ENCODE data around the gene EPB41L2.

EPB41L2 gene

DNA sequence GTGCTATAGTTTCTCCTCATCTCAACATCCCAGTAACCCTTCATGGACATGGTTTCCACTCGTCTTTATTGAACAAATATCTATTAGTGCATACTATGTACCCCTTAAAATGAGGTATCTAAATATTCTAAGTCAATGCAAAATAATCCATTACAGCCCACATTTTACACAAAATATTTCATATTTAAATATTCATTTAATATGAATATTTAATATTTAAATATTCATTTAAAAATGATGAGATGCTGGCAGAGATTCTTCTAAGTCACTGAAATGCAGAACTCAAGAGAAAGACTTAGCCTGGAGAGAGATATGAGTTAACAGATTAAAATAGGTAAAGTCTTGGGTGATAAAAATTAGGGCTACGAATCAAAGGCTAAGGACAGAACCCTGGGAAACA lies 17.9 kb downstream of the EPB41L2 start:
- H3K4me1 ChIP-seq (ENCODE audit: control insufficient read depth, insufficient read depth, low read length): peaks cover 17% of the 10 kb centered on the region
- no peak overlapping the region for H3K9ac ChIP-seq (ENCODE audit: low read depth, low read length)
- no peak overlapping the region for H3K4me3 ChIP-seq (ENCODE audit: low read length)
- H3K36me3 ChIP-seq (ENCODE audit: insufficient read depth, low read length): no peaks in the 10 kb centered on the region
- no peaks in the 10 kb centered on the region for H3K9me3 ChIP-seq (replicated peaks; ENCODE audit: low read length)
- H3K4me2 ChIP-seq (ENCODE audit: low read length): no peak overlapping the region
- H3K27me3 ChIP-seq (ENCODE audit: control insufficient read depth, insufficient read depth, low read length): no peaks in the 10 kb centered on the region

DNA sequence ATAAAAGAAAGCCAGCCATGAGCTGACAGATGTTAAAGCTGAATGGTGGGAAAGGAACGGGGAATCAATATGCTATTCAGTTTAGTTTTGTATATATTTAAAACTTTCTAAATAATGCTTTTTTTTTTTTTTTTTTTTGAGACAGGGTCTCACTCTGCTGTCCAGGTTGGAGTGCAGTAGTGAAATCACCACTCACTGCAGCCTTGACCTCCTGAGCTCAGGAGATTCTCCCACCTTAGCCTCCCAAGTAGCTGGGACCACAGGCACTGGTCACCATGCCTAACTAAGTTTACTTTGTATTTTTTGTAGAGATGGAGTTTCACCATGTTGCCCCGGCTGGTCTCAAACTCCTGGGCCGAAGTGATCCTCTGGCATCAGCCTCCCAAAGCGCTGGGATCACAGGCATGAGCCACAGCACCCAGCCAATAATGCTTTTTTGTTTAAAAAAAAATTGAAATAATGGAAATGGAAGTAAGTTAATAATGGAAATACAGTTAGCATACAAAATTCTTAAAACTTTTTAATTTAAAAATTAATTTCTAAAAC lies 19.1 kb downstream of the EPB41L2 start:
- Histone ChIP-seq H3K4me3 (ENCODE audit: low read length) (no peak overlapping the region), H3K4me2 (ENCODE audit: low read length) (no peak overlapping the region), H3K36me3 (ENCODE audit: insufficient read depth, low read length) (no peaks in the 10 kb centered on the region), H3K4me1 (ENCODE audit: control insufficient read depth, insufficient read depth, low read length) (peaks cover 23% of the 10 kb centered on the region), H3K27me3 (ENCODE audit: control insufficient read depth, insufficient read depth, low read length) (no peaks in the 10 kb centered on the region), H3K9me3 (replicated peaks; ENCODE audit: low read length) (no peaks in the 10 kb centered on the region), H3K9ac (ENCODE audit: low read depth, low read length) (no peak overlapping the region)

- Histone ChIP-seq H3K27me3 (ENCODE audit: control insufficient read depth, insufficient read depth, low read length) (no peaks in the 10 kb centered on the region), H3K4me3 (ENCODE audit: low read length) (no peak overlapping the region), H3K9ac (ENCODE audit: low read depth, low read length) (no peak overlapping the region), H3K4me1 (ENCODE audit: control insufficient read depth, insufficient read depth, low read length) (peaks cover 34% of the 10 kb centered on the region), H3K36me3 (ENCODE audit: insufficient read depth, low read length) (no peaks in the 10 kb centered on the region), H3K4me2 (ENCODE audit: low read length) (no peak overlapping the region), H3K9me3 (replicated peaks; ENCODE audit: low read length) (no peaks in the 10 kb centered on the region)
These were observed 20.4 kb downstream of the EPB41L2 start for GRCh38 chr6:131042664-131043063.

DNA sequence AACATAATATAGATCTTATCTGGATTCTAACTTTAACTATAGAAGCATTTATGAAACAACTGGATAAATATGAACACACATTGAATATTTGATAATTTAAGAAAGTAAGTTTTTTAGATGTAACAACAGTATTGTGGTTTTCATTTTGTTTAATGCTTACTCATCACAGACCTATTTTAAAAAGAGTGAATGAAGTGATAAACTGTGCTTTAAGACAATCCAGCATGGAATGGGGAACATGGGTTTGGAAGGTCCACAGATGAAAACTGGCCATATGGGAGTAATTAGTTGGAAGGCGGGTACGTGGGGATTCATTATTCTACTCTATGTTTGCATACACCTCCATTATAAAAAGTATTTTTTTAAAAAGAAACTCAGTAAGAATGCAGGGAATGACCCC lies 21.2 kb downstream of the EPB41L2 start:
- no peaks in the 10 kb centered on the region for H3K36me3 ChIP-seq (ENCODE audit: insufficient read depth, low read length)
- no peaks in the 10 kb centered on the region for H3K9me3 ChIP-seq (replicated peaks; ENCODE audit: low read length)
- no peak overlapping the region for H3K9ac ChIP-seq (ENCODE audit: low read depth, low read length)

DNA sequence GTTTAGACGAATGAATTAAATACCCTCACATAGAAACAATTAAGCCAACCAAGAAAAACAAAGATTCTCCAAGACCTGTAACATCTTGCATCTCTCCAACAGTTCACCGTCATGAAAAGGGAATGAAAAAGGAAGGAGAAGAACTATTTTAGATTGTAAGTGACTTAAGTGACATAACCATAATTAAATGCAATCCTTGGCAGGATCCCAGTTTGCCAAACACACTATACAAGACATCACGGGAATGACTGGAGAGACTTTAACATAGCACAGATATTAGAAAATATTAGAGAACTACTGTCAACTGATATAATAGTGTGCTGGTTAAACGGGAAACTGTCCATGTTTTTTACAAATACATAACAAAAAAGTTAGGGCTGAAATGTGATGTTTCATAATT lies 22.2 kb downstream of the EPB41L2 start:
- Histone ChIP-seq H3K4me3 (ENCODE audit: low read length) (no peak overlapping the region), H3K4me1 (ENCODE audit: control insufficient read depth, insufficient read depth, low read length) (peaks cover 34% of the 10 kb centered on the region), H3K36me3 (ENCODE audit: insufficient read depth, low read length) (no peaks in the 10 kb centered on the region), H3K9me3 (replicated peaks; ENCODE audit: low read length) (no peaks in the 10 kb centered on the region), H3K27me3 (ENCODE audit: control insufficient read depth, insufficient read depth, low read length) (no peaks in the 10 kb centered on the region), H3K9ac (ENCODE audit: low read depth, low read length) (no peak overlapping the region), H3K4me2 (ENCODE audit: low read length) (no peak overlapping the region)

More for the DNA sequence above, 21.2 kb downstream of the EPB41L2 start:
- Histone ChIP-seq H3K4me3 (ENCODE audit: low read length) (no peak overlapping the region), H3K4me2 (ENCODE audit: low read length) (peak overlapping the region; percentile 17), H3K27me3 (ENCODE audit: control insufficient read depth, insufficient read depth, low read length) (no peaks in the 10 kb centered on the region), H3K4me1 (ENCODE audit: control insufficient read depth, insufficient read depth, low read length) (peaks cover 34% of the 10 kb centered on the region)

DNA sequence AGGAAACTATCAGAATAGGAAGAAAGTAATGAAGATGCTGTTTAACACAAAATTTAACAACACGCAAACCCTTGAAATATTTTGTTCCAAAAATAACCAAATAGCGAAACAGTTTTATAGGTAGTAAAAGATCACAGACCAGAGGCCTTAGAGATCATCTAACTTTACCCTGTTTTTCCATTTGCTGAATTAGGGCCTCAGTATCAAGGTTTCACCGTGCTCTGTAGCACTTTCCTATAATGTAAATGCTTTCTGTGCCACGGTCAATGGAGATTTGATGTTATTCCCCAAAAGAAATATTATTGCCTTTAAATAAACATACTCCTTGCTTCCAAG lies 23.7 kb downstream of the EPB41L2 start:
- H3K4me1 ChIP-seq (ENCODE audit: control insufficient read depth, insufficient read depth, low read length): peaks cover 34% of the 10 kb centered on the region
- H3K36me3 ChIP-seq (ENCODE audit: insufficient read depth, low read length): no peaks in the 10 kb centered on the region
- H3K4me2 ChIP-seq (ENCODE audit: low read length): peak overlapping the region; percentile 73
- no peaks in the 10 kb centered on the region for H3K9me3 ChIP-seq (replicated peaks; ENCODE audit: low read length)
- H3K27me3 ChIP-seq (ENCODE audit: control insufficient read depth, insufficient read depth, low read length): no peaks in the 10 kb centered on the region
- H3K4me3 ChIP-seq (ENCODE audit: low read length): peak overlapping the region; percentile 36
- H3K9ac ChIP-seq (ENCODE audit: low read depth, low read length): peak overlapping the region; percentile 44

DNA sequence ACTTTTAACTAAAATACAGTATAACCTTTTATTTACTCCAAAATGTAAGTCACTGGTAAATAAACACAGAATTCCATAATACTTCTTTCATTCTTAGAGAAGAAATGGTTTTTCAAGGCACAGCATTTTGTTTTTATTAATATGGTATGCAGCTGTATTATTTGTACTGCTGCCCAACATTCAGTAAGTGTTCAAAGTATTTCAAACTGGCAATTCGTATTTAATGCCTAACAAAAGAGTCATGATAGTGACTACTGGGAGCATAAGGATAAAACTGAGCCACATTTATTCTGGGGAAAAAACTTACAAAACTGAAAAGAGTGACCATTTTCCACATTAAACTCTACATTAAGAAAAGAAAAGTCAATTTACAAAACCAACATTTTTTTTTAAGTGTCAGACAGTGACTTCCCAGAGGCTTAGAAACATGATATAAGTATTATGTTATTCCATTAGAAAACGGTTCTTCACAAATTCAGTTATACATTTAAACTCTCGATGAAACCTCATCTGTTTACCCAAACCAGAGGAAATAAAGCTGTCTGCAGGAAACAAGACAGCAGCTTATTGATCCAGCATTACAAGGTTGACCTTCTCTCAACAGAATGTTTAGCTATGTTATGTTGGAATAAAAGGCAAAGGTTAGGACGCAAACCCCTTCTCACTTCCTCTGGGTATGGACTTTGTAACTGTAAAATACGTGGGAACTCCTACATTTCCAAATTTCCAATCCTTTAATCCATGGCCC lies 24.3 kb downstream of the EPB41L2 start:
- peaks cover 34% of the 10 kb centered on the region for H3K4me1 ChIP-seq (ENCODE audit: control insufficient read depth, insufficient read depth, low read length)
- no peaks in the 10 kb centered on the region for H3K9me3 ChIP-seq (replicated peaks; ENCODE audit: low read length)
- peak overlapping the region; percentile 44 for H3K9ac ChIP-seq (ENCODE audit: low read depth, low read length)
- no peaks in the 10 kb centered on the region for H3K36me3 ChIP-seq (ENCODE audit: insufficient read depth, low read length)
- peak overlapping the region; percentile 36 for H3K4me3 ChIP-seq (ENCODE audit: low read length)
- H3K27me3 ChIP-seq (ENCODE audit: control insufficient read depth, insufficient read depth, low read length): no peaks in the 10 kb centered on the region
- peak overlapping the region; percentile 73 for H3K4me2 ChIP-seq (ENCODE audit: low read length)

DNA sequence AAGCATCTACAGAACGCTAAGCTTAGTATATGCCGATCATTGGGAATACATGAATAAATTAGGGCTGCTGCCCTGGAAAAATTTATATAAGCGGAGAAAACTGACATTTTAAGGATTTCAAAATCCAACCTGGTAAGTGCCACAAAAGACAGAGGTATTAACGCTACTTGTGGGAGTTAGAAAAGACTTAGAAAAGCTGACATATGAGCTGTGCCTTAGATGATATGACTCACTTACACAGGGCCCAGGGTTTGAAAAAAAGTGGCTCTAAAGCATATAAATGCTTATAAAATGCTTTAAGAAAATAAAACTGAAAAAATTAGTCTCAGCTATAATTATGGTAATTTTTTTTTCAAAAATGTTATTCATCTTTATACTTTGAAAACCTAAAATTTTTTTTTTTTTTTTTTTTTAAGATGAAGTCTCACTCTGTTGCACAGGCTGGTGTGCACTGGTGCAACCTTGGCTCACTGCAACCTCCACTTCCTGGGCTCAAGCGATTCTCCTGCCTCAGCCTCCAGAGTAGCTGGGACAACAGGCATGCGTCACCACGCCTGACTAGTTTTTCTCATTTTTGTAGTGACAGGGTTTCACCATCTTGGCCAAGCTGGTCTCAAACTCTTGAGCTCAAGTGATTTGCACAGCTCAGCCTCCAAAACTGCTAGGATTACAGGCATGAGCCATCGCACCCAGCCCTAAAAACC lies 25.7 kb downstream of the EPB41L2 start:
- Histone ChIP-seq H3K4me2 (ENCODE audit: low read length) (no peak overlapping the region), H3K9ac (ENCODE audit: low read depth, low read length) (no peak overlapping the region), H3K36me3 (ENCODE audit: insufficient read depth, low read length) (no peaks in the 10 kb centered on the region), H3K9me3 (replicated peaks; ENCODE audit: low read length) (no peaks in the 10 kb centered on the region), H3K27me3 (ENCODE audit: control insufficient read depth, insufficient read depth, low read length) (no peaks in the 10 kb centered on the region), H3K4me3 (ENCODE audit: low read length) (no peak overlapping the region), H3K4me1 (ENCODE audit: control insufficient read depth, insufficient read depth, low read length) (peaks cover 27% of the 10 kb centered on the region)

- H3K4me2 ChIP-seq (ENCODE audit: low read length): no peak overlapping the region
- H3K27me3 ChIP-seq (ENCODE audit: control insufficient read depth, insufficient read depth, low read length): no peaks in the 10 kb centered on the region
- no peak overlapping the region for H3K9ac ChIP-seq (ENCODE audit: low read depth, low read length)
- H3K4me1 ChIP-seq (ENCODE audit: control insufficient read depth, insufficient read depth, low read length): peaks cover 20% of the 10 kb centered on the region
- H3K4me3 ChIP-seq (ENCODE audit: low read length): no peak overlapping the region
- no peaks in the 10 kb centered on the region for H3K9me3 ChIP-seq (replicated peaks; ENCODE audit: low read length)
- H3K36me3 ChIP-seq (ENCODE audit: insufficient read depth, low read length): no peaks in the 10 kb centered on the region
These were observed 26.4 kb downstream of the EPB41L2 start for GRCh38 chr6:131036601-131037000.

GRCh38 chr6:131036143-131036542 lies 26.9 kb downstream of the EPB41L2 start:
- Histone ChIP-seq H3K9me3 (replicated peaks; ENCODE audit: low read length) (no peaks in the 10 kb centered on the region), H3K4me1 (ENCODE audit: control insufficient read depth, insufficient read depth, low read length) (peaks cover 17% of the 10 kb centered on the region), H3K36me3 (ENCODE audit: insufficient read depth, low read length) (no peaks in the 10 kb centered on the region), H3K27me3 (ENCODE audit: control insufficient read depth, insufficient read depth, low read length) (no peaks in the 10 kb centered on the region), H3K9ac (ENCODE audit: low read depth, low read length) (no peak overlapping the region), H3K4me3 (ENCODE audit: low read length) (no peak overlapping the region), H3K4me2 (ENCODE audit: low read length) (no peak overlapping the region)

GRCh38 chr6:131035582-131035981 lies 27.5 kb downstream of the EPB41L2 start:
- Histone ChIP-seq H3K36me3 (ENCODE audit: insufficient read depth, low read length) (no peaks in the 10 kb centered on the region), H3K4me2 (ENCODE audit: low read length) (no peak overlapping the region), H3K9me3 (replicated peaks; ENCODE audit: low read length) (no peaks in the 10 kb centered on the region), H3K27me3 (ENCODE audit: control insufficient read depth, insufficient read depth, low read length) (no peaks in the 10 kb centered on the region), H3K4me1 (ENCODE audit: control insufficient read depth, insufficient read depth, low read length) (peaks cover 17% of the 10 kb centered on the region), H3K4me3 (ENCODE audit: low read length) (no peak overlapping the region), H3K9ac (ENCODE audit: low read depth, low read length) (no peak overlapping the region)

Measured in skeletal muscle satellite cell (primary cell).